ENCODE results near the gene TP53.
A peak's percentile ranks its signal among the peaks of the same experiment; 100 is the strongest.
"Not testable (repeated sequence)": the region's sequence is repeated elsewhere in the genome, so short reads cannot be mapped to it uniquely, and the experiment has no call there.

The TP53 gene

DNA sequence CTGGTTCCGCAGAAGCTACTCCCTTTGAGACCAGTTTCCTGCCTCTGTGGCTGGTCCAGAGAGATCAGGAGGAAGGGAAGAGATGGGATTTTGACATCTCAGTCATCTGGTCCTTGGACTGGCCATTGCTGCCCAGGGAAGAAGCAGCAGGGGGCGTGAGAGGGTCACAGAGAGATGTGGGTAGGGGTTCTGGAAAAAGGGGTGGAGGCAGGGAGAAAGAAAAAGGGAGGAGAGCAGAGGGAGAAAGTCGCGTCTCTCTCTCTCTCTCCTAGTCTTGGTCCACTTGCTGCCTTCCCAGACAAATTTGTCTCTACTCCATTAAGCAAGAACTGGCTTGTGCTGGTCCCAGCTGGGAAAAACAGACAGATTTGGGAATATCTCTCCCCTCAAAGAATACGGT is 52.9 kb downstream of the TP53 start:
- peak in 34 of 58 donors; percentile 7 to 60 (median 40) for DNase-seq

DNA sequence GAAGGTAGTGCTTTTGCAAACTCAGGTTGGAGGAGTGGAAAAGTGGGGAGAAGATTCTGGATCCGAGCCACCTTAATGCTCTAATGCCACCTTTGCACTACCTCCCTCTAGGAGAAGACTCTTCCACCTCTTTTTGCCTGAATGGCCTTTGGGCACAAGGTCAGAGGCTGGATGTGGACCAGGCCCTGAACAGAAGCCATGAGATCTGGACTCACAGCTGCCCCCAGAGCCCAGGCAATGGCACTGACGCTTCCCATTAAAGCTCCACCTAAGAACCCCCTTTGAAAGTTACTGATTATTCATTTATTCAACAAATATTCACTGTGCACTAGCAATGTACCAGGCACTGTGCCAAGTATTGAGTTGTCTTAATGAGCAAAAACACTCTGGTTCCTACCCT is 54.2 kb downstream of the TP53 start:
- no peak for DNase-seq

- DNase-seq: peak in 2 of 58 donors; percentile 11 to 18
Measured at GRCh38 chr17:7632492-7632894, 54.8 kb downstream of the TP53 start.

GRCh38 chr17:7631398-7632380 is 55.6 kb downstream of the TP53 start:
- no peak for DNase-seq

- DNase-seq: no peak
Measured at GRCh38 chr17:7629939-7630571, 57.2 kb downstream of the TP53 start, which contains the start of gene SHBG. SHBG (plus strand) TSS chr17:7630135; CDS start chr17:7630173, 38 bp downstream.

GRCh38 chr17:7627250-7628121 is 59.8 kb downstream of the TP53 start, which contains the start of gene SAT2:
SAT2 (minus strand) TSS chr17:7627821; CDS start chr17:7627635, 186 bp downstream.
- peak; percentile 52 to 97 (median 92) for DNase-seq

DNA sequence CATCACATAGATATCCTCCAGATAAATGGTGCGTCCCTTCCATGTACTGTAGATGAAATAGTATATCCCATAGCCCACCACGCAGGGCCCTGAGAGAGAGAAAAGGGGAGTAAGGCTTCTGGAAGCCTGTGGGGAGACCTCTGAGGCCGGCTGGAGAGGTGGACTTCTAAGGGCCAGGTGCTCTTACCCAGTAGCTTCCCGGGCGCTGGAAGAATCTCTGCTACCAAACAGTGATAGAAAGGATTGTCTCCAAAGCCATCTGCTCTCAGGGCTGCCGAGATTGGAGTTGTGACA is 60.4 kb downstream of the TP53 start:
- DNase-seq: peak in 3 of 58 donors; percentile 15 to 22 (median 18)

GRCh38 chr17:7626307-7626706 is 61.0 kb downstream of the TP53 start:
- peak in 8 of 58 donors; percentile 6 to 20 (median 12) for DNase-seq

DNA sequence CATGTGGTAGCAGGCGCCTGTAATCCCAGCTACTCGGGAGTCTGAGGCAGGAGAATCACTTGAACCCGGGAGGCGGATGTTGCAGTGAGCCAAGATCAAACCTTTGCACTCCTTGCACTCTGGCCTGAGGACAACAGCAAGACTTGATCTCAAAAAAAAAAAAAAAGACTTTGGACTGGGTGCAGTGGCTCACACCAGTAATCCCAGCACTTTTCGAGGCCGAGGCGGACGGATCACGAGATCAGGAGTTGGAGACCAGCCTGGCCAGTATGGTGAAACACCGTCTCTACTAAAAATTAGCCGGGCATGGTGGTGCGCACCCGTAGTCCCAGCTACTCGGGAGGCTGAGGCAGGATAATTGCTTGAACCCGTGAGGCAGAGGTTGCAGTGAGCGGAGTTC is 61.5 kb downstream of the TP53 start:
- DNase-seq: not testable (repeated sequence)

GRCh38 chr17:7623661-7624060 is 63.6 kb downstream of the TP53 start:
- DNase-seq: no peak

- DNase-seq: no peak
Measured at GRCh38 chr17:7620835-7621234, 66.5 kb downstream of the TP53 start.

DNA sequence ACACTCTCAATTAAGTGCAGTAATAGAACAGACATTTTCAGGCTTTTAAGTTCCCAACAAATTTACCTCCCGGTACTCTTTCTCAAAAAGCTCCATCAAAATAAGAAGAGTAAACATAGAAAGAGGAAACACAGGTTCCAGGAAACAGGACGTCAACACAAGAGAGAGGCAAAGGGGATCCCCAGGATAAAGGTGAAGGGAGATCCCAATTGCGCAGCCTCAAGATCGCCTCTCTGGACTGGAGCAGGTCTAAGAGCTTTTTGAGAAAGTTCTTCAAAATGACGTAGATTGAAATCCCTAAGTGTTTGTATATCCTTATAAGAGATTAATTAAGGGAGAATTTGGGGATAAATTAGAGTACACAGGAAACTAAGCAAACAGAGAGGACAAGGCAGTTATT is 68.7 kb downstream of the TP53 start:
- no peak for DNase-seq
